Stimulated activated naive CD8-positive, alpha-beta T cell treated with anti-CD3 and anti-CD28 coated beads, Interleukin-15, amount 100 ng/mL, for 72 hours (primary cell): ENCODE data around the gene PDE7B.

Experiments
- ATAC-seq: fragments of 150-1000 bp; cut with Tn5 transposase; 2 replicates; pipeline ENCODE4 v1.10.0; 2021; ENCODE audit warnings: mild to moderate bottlenecking, moderate library complexity
- DNase-seq, 2 donors: peaks; one replicate each; pipeline ENCODE4 v3.0.0; 2021 to 2022
- H3K27ac Mint-ChIP-seq, 2 donors: one replicate each; pipeline ENCODE4 v1.8.0; 2022; ENCODE audit warnings: mild to moderate bottlenecking in 2 of 2, mixed read lengths in 2 of 2, moderate library complexity in 2 of 2
- H3K27me3 Mint-ChIP-seq: one replicate; pipeline ENCODE4 v1.8.0; 2022; ENCODE audit warnings: mixed read lengths
- H3K4me1 Mint-ChIP-seq: one replicate; pipeline ENCODE4 v1.8.0; 2022; ENCODE audit warnings: mild to moderate bottlenecking, mixed read lengths
- H3K4me3 Mint-ChIP-seq, 2 donors: one replicate each; pipeline ENCODE4 v1.8.0; 2022; ENCODE audit warnings: mild to moderate bottlenecking in 2 of 2, mixed read lengths in 2 of 2, moderate library complexity in 1 of 2
- H3K9me3 Mint-ChIP-seq, 2 donors: one replicate each; pipeline ENCODE4 v1.8.0; 2022; ENCODE audit warnings: mixed read lengths in 2 of 2

PDE7B gene

DNA sequence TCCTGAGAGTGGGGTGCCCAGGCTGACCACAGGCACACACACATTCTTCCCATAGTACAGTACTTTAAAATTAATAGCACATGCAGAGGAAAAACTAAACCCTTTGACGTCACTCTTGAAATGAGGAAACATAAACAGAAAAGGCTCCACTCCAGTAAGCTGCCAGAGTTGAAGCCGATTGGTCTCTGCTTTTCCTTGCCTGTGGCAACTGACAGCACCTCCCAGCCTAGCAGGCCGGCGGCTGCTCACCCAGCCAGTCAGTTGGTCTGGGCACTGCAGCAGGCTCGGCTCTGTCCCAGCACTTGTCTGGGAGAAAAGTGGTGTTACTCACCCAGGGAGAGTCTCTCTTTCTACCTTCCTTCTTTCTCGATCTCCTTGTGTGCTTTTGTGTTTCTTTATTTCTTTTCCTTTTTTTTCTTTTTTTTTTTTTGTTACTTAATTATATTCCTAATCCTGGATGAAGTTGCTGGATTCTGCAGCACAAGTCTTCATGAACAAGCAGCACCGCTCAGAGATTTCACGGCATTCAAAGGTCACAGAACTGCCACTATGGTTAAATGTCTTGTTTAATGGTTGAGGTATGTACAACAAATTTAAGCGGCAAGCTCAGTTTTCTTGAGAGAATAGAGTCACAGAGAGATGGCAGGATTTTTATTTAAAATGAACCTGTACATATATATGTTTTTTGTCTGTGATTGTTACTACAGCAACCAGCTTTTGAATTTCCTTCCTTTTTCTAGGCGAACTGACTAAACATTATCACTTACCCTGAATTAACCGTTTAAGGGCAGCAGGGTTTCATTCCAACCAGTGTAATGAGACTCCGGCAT, at the start of gene PDE7B:
TSS of gene PDE7B (plus strand) at position 260 of the 830 bp plus-strand sequence.
- peaks cover 23% of the 10 kb centered on the region for H3K4me1 Mint-ChIP-seq
- H3K27me3 Mint-ChIP-seq = no peaks in the 10 kb centered on the region
- H3K4me3 Mint-ChIP-seq = peak within 1 kb of the TSS; percentile 77 to 78
- no peaks in the 10 kb centered on the region for H3K9me3 Mint-ChIP-seq
- peak; percentile 31 to 49 for DNase-seq
- peak; percentile 89 for ATAC-seq
- peak within 1 kb of the TSS; percentile 24 to 83 for H3K27ac Mint-ChIP-seq

DNA sequence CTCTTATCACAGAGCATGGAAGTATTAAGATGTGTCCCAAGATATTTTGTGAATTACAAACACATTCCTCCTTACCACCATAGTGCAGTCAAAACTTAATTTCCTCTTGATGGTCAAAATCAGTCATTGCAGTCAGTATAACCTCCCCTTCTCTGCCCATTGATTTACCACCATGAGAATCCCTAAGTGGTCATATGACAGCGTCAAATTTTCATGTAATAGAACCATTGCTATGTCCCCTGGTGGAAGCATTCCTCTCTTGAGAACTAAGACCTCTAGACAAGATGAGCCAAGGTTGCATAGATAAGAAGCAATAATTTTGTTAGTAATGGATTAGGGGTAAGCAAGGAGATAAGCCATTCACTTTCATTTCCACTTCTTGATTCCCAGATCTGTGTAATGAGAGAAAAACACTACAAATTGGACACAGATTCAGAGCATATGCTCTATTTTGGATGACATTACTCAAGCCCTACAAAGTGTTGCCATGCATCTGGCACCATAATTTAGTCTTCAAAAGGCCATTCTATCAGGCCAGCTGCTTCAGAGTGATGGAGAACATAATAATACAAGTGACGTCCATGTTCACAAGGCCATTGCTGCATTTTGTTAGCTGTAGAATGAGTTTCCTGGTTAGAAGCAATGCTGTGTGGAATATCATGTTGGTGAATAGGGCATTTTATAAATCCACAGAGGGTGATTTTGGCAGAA, 49.6 kb upstream of the PDE7B start:
- ATAC-seq (no peak), DNase-seq (no peak)

DNA sequence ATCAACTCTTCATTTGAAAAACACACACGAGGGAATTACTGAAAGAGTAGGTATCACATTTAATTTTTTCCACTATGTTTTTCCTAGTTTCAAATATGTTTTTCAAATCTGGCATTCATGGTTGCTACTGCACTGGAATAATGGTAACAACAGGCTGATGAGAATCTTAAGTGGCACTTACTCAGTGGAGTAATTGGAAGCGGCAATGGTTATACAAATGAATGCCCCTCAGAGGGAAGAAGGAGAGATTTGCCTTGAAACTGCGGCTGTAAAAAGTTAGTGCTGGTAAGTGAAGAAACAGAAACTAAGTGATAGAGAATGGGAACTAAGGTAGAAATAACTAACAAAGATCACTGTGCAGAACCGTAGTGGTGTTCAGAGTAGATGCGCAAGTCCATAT, 41.0 kb upstream of the PDE7B start:
- H3K4me3 Mint-ChIP-seq = no peak overlapping the region
- H3K9me3 Mint-ChIP-seq = no peaks in the 10 kb centered on the region
- DNase-seq (no peak), ATAC-seq (no peak)
- H3K4me1 Mint-ChIP-seq = no peaks in the 10 kb centered on the region
- H3K27ac Mint-ChIP-seq = peak overlapping the region in 1 of 2 donors; percentile 24
- no peaks in the 10 kb centered on the region for H3K27me3 Mint-ChIP-seq

More for the DNA sequence above, 49.6 kb upstream of the PDE7B start:
- H3K4me1 Mint-ChIP-seq = peaks cover 6% of the 10 kb centered on the region
- H3K27ac Mint-ChIP-seq = no peak overlapping the region
- no peak overlapping the region for H3K4me3 Mint-ChIP-seq
- no peaks in the 10 kb centered on the region for H3K27me3 Mint-ChIP-seq
- no peaks in the 10 kb centered on the region for H3K9me3 Mint-ChIP-seq

DNA sequence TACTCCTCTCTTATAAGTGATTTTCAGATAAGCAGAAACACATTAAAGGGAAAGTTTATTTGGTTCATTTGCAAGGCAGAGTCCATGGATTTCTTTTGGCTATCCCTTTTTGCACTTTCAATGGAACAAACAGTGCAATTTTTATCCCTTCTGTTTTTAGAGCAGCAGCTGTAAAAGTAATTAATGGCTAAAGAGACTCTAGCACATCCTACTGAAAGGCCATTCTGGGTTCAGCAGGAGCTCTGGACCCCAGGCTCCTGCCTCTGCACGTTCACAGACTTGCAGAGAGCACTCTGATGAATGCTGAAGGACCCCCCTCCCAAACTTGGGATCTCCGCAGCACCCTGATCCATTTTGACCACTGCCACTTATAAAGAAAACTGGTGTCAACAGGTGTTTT, 40.3 kb upstream of the PDE7B start:
- no peak overlapping the region for H3K4me3 Mint-ChIP-seq
- no peaks in the 10 kb centered on the region for H3K27me3 Mint-ChIP-seq
- DNase-seq = no peak
- H3K4me1 Mint-ChIP-seq = no peaks in the 10 kb centered on the region
- ATAC-seq = no peak
- H3K27ac Mint-ChIP-seq = no peak overlapping the region
- H3K9me3 Mint-ChIP-seq = no peaks in the 10 kb centered on the region

DNA sequence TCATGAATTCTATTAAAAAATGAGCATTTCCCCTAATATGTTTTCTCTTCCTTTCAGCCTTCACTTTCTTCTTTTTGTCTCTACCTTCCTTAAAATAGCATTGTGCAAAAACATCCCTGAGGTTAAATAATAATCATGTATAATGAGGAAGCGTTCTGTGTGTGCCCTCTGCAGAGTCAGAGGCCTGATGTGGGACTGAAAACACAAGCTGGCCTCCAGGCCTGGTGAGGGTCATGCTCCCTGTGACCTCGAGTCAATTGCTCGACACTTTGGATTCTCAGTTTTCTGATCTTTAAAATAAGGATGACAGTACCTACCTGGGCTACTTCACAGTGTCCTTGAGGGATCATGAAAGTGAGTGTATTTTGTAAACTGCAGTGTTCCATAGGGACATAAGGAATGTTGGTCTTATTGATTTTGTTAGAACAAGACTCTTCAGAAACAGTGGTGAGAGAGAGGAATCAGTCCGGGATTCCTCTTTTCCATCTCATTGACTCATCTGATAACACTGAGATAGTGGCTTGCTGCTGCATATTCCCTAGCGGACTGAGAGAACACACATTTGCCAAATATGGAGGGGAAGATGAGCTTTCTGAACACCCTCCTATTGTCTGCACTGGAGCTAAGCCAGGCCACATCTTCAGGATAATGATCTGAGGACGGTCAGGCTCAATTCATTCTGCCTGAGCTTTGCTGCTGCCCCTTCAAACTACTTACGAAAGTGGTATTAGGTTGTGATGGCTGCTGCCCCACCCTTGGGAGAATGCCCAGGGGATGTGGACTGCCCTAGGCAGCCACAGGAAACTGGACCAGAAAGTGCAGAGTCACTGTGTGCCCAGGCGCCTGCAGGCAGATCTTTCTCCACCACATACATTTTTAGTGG, 39.6 kb upstream of the PDE7B start:
- Mint-ChIP-seq H3K9me3 (no peaks in the 10 kb centered on the region), H3K27ac (no peak overlapping the region), H3K27me3 (no peaks in the 10 kb centered on the region), H3K4me1 (no peaks in the 10 kb centered on the region), H3K4me3 (no peak overlapping the region)
- DNase-seq (no peak), ATAC-seq (no peak)

DNA sequence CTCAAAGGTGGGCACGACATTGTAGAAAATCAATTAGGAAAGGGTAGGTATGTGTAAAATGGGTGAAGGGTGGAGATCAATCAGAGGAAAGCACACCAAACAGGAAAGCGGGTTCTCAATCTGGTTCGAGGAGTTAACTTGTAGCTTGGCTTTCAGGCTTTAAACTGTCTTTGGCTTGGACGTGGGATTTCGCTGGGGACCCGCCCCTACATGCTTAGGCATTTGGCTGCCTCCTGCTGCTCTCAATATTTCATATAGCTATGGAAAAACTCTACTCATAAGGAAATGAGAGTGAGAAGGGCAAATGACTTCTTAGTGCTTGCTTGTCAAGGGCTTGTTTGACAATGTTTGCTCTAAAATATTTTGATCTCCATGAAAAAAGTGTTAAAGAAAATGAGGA, 38.1 kb upstream of the PDE7B start:
- Mint-ChIP-seq H3K27ac (peak overlapping the region in 1 of 2 donors; percentile 63), H3K9me3 (no peaks in the 10 kb centered on the region), H3K27me3 (no peaks in the 10 kb centered on the region), H3K4me3 (no peak overlapping the region), H3K4me1 (no peaks in the 10 kb centered on the region)
- no peak for ATAC-seq
- no peak for DNase-seq

DNA sequence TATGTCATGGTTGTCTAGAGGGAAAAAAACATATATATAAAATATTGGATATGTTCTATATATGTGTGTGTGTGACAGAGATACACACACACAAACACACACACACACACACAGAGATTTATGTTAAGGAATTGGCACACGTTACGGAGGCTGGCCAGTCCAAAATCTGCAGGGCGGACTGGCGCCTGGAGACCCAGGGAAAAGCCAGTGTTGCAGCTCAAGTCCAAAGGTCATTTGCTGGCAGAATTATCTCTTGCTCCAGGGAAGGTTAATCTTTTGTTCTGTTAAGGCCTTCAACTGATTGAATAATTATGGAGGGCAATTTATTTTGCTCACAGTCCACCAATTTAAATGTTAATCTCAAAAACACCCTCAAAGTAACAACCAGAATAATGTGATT, 37.5 kb upstream of the PDE7B start:
- no peaks in the 10 kb centered on the region for H3K9me3 Mint-ChIP-seq

DNA sequence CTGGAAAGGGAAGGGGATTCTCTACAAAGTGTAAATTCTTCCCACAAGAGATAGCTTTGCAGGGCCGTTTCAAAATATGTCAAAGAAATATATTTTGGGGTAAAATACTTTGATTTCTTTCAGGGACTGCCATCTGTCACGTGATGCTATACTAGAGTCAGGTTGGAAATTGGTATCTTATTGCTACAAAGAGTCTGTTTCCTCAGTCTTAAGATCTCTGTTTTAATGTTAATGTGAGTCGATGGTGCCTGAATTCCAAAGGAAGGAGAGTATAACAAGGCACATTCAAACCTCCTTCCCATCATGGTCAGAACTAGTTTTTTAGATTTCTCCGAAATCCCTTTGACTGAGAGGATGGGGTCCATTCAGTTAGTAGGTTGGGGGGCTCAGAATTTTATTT, 36.3 kb upstream of the PDE7B start:
- no peak overlapping the region for H3K27ac Mint-ChIP-seq
- H3K27me3 Mint-ChIP-seq = no peaks in the 10 kb centered on the region
- H3K4me1 Mint-ChIP-seq = no peaks in the 10 kb centered on the region
- DNase-seq (no peak), ATAC-seq (no peak)
- no peaks in the 10 kb centered on the region for H3K9me3 Mint-ChIP-seq
- no peak overlapping the region for H3K4me3 Mint-ChIP-seq

More for the DNA sequence above, 37.5 kb upstream of the PDE7B start:
- Mint-ChIP-seq H3K4me1 (no peaks in the 10 kb centered on the region), H3K27ac (no peak overlapping the region), H3K4me3 (no peak overlapping the region), H3K27me3 (no peaks in the 10 kb centered on the region)
- DNase-seq (no peak), ATAC-seq (no peak)

DNA sequence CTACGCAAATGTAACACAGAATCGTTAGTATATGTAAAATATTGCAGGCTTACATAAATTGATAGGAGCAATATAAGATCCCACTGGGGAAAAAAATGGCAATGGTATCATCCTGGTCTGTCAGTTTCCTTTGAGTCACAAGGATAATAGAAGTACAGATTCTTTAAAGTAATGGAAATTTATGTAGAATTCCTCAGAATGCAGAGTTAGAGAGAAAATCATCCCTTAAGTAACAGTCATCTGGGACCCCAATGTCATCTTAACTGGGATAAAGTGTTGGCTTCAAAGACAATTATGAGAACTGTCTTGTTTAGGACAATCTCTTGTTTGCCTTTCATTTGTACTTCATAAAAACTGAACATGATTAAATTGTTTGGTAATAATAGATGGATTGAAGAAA, 34.5 kb upstream of the PDE7B start:
- H3K9me3 Mint-ChIP-seq = no peaks in the 10 kb centered on the region
- DNase-seq (no peak), ATAC-seq (no peak)
- no peak overlapping the region for H3K4me3 Mint-ChIP-seq
- no peaks in the 10 kb centered on the region for H3K4me1 Mint-ChIP-seq
- H3K27ac Mint-ChIP-seq = no peak overlapping the region
- no peaks in the 10 kb centered on the region for H3K27me3 Mint-ChIP-seq

DNA sequence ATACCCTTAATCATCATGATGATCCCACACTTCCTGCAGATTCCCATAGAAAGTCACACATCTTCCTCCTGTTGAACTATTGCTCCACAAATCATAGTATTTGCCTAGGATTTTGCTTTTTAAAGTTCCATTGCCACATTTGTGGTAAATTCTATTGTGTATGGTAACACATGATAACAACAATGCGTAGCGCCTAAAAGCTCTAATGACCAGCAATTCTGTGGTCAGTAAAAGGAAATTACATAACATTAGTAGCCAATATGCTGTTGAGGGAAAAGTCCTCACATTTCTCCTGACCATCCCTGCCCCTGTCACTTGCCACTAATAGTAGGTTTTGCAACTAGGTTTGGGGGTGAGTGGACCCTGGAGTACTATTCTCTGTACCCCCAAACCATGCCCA, 31.8 kb upstream of the PDE7B start:
- ATAC-seq = no peak
- no peak overlapping the region for H3K27ac Mint-ChIP-seq

DNA sequence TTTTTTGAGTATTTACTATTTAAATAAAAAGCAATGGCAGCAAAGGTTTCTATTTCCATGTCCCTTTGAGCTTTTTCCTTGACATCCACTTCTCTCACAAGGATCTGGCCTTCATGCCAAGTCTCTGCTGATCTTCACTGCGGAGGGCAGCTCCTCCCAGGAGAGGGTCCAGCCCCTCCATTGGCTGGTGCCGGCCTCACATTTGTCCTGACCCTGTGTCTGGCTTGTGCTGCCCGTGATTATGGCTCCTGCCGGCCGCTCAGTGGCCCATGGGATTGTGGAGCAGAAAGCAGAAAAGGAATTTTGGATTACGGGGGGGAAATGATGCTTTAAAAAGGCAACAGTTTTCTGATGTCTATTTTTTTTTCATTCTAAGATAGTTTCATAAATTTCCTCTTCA, 31.2 kb upstream of the PDE7B start:
- Mint-ChIP-seq H3K9me3 (no peaks in the 10 kb centered on the region), H3K27me3 (no peaks in the 10 kb centered on the region), H3K4me1 (no peaks in the 10 kb centered on the region), H3K4me3 (no peak overlapping the region), H3K27ac (no peak overlapping the region)
- no peak for DNase-seq
- ATAC-seq = no peak

More for the DNA sequence above, 31.8 kb upstream of the PDE7B start:
- Mint-ChIP-seq H3K27me3 (no peaks in the 10 kb centered on the region), H3K9me3 (no peaks in the 10 kb centered on the region), H3K4me1 (no peaks in the 10 kb centered on the region), H3K4me3 (no peak overlapping the region)
- no peak for DNase-seq

DNA sequence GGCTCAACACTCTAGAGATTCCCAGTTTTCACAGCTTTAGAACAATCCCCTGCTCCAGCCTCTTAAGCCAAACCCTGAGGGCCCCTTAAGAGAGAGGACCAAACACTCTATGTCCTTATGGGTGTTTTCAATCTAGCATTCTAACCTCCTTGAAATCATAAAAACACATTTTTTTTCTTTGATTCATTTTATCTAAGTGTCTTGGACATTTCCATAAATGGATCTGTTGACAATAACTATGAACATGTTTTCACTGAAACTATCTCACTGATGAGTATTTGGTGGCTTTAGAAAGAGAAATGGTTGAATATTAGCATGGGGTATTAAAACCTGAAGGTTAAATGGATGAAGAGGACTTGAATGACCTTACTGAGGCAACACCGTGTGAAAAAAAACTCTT, 27.6 kb upstream of the PDE7B start:
- no peaks in the 10 kb centered on the region for H3K4me1 Mint-ChIP-seq
- ATAC-seq (no peak), DNase-seq (no peak)
- peak overlapping the region in 1 of 2 donors; percentile 94 for H3K27ac Mint-ChIP-seq
- H3K4me3 Mint-ChIP-seq = no peak overlapping the region
- no peaks in the 10 kb centered on the region for H3K27me3 Mint-ChIP-seq
- H3K9me3 Mint-ChIP-seq = peaks cover 0 to 6% of the 10 kb centered on the region in 2 donors

DNA sequence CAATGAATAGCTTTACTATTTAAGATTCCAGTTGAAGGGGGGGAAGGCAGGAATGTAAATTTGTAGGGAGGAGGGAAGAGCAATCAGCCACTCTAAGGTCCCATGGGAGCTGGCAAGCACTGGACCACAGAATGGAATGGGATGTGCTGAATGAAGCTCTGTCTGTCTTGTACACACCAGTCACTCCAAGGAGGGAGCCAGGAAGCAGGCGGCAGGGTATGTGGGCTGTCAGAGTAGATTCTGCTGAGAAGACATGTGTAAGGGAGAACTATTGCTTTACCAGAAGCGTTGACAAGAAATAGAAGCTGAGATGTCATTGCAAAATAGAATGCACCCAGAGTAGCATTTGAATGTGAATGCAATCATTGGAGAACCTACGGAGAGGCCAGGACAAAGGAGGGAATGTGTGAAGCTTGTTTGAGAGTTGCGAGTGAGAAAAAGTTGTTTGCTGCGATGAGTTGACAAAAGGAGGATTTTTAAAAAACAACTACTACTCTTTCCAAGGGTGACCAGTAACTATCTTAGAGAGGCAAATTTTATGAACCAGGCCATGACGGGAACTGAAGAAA, 25.2 kb upstream of the PDE7B start:
- H3K27me3 Mint-ChIP-seq = no peaks in the 10 kb centered on the region
- peaks cover 0 to 6% of the 10 kb centered on the region in 2 donors for H3K9me3 Mint-ChIP-seq
- no peaks in the 10 kb centered on the region for H3K4me1 Mint-ChIP-seq
- DNase-seq (no peak), ATAC-seq (no peak)
- H3K4me3 Mint-ChIP-seq = no peak overlapping the region
- no peak overlapping the region for H3K27ac Mint-ChIP-seq

DNA sequence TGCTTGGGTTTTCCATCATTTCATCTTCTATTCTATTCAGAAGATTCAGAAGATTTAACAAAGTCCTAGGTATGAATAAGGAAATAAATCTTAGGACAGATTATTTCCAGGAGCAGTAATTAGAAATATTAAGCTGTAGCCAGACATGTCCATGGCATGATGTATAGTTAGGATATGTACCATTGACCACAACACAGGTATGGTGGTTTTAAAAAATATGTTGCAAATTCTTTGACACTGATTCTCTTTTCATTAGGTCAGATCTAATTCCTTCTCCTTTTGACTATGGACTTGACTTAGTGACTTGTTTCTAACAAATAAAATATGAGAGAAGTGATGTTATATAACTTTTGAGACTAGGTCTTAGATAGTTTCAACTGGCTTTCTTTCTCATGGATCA, 23.5 kb upstream of the PDE7B start:
- H3K4me3 Mint-ChIP-seq = no peak overlapping the region
- ATAC-seq (no peak), DNase-seq (no peak)
- H3K27ac Mint-ChIP-seq = no peak overlapping the region
- H3K27me3 Mint-ChIP-seq = no peaks in the 10 kb centered on the region
- peaks cover 0 to 6% of the 10 kb centered on the region in 2 donors for H3K9me3 Mint-ChIP-seq
- no peaks in the 10 kb centered on the region for H3K4me1 Mint-ChIP-seq

DNA sequence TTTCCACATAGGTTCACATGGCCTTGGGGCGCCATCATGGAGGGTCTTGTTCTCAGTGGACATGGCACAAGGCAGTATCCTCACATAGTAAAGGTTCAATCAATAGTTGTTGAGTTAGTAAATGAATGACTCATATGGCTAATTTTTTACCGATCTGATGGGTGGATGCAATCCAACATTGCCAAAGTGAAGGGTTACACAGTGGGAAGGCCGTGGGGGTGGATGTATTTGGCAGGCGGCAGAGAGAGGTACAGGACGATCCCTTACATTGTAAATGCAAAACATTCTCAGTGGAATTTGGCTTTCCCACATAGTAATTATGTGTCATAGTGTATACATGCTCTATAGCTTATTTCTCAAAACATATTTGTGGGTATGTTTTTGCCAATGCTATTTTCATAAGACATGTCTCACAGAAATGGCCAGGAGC, 21.0 kb upstream of the PDE7B start:
- Mint-ChIP-seq H3K27ac (no peak overlapping the region), H3K27me3 (peaks cover 5% of the 10 kb centered on the region), H3K4me1 (peaks cover 5% of the 10 kb centered on the region), H3K4me3 (no peak overlapping the region), H3K9me3 (peaks cover 0 to 6% of the 10 kb centered on the region in 2 donors)
- DNase-seq = no peak
- ATAC-seq = no peak
